H1 (cell line): Measurements from ENCODE around the gene CDK5R1.

Experiments
- CTCF ChIP-seq, 3 experiments: IDR thresholded peaks; 1 replicate in 2 of 3; 2 replicates in 1 of 3; pipeline versions ENCODE4 v1.5.1 to v1.6.1; 2011; ENCODE audit warnings: low read length in 3 of 3, mild to moderate bottlenecking in 3 of 3, inconsistent platforms in 2 of 3, low read depth in 1 of 3, moderate library complexity in 1 of 3; ENCODE audit not compliant: insufficient read depth in 1 of 3; ENCODE audit errors: control extremely low read depth in 1 of 3
- EP300 ChIP-seq, 2 experiments: IDR thresholded peaks; 1 replicate in 1 of 2; 2 replicates in 1 of 2; pipeline ENCODE4 v1.6.1; 2011 to 2012; ENCODE audit warnings: low read depth in 2 of 2, low read length in 2 of 2, mild to moderate bottlenecking in 2 of 2, borderline replicate concordance in 1 of 2, inconsistent platforms in 1 of 2, moderate library complexity in 1 of 2
- EZH2 ChIP-seq: fragments of 200-600 bp; sonication (generic); IDR thresholded peaks from 2 replicates; pipeline ENCODE4 v1.7.1; 2012; ENCODE audit warnings: low read depth, mild to moderate bottlenecking, moderate library complexity, low read length, inconsistent platforms; ENCODE audit not compliant: severe bottlenecking
- HDAC6 ChIP-seq: IDR thresholded peaks from one replicate; pipeline ENCODE4 v1.7.1; 2012; ENCODE audit warnings: low read depth, mild to moderate bottlenecking, inconsistent platforms, low read length, moderate library complexity
- KDM5A ChIP-seq: fragments of 200-600 bp; IDR thresholded peaks from 2 replicates; pipeline ENCODE4 v1.7.1; 2012; ENCODE audit warnings: mild to moderate bottlenecking, low read length, inconsistent platforms, mixed read lengths
- MAFK ChIP-seq: IDR thresholded peaks from 2 replicates; pipeline ENCODE4 v1.6.1; 2012; ENCODE audit warnings: low read depth, mild to moderate bottlenecking, improper control_type of control experiment, low read length
- POLR2A ChIP-seq, 2 experiments: IDR thresholded peaks; 1 replicate in 1 of 2; 2 replicates in 1 of 2; pipeline ENCODE4 v1.6.1; 2011; ENCODE audit warnings: low read depth in 2 of 2, low read length in 2 of 2, mild to moderate bottlenecking in 2 of 2; ENCODE audit errors: control extremely low read depth in 1 of 2
- POLR2AphosphoS5 ChIP-seq: IDR thresholded peaks from 2 replicates; pipeline ENCODE4 v1.6.1; 2011; ENCODE audit warnings: low read depth, low read length
- RAD21 ChIP-seq, 2 experiments: IDR thresholded peaks in 1 of 2; conservative IDR thresholded peaks in 1 of 2; 2 replicates each; pipeline ENCODE4 v1.6.1; 2011; ENCODE audit warnings: low read depth in 2 of 2, low read length in 2 of 2, improper control_type of control experiment in 1 of 2, inconsistent platforms in 1 of 2, mild to moderate bottlenecking in 1 of 2, moderate library complexity in 1 of 2
- USF2 ChIP-seq: IDR thresholded peaks from 2 replicates; pipeline ENCODE4 v1.6.1; 2011; ENCODE audit warnings: low read length, improper control_type of control experiment

GRCh38 chr17:32523017-32523680 is 36.4 kb downstream of the CDK5R1 start:
- TF ChIP-seq HDAC6 = no peak
- no peak for TF ChIP-seq EZH2
- TF ChIP-seq CTCF (IDR thresholded peaks at IDR 0.05; ENCODE audit: control extremely low read depth in 1 of 3, insufficient read depth in 1 of 3, low read depth in 1 of 3, low read length in 3 of 3) = no peak
- no peak for TF ChIP-seq POLR2A (IDR thresholded peaks at IDR 0.05; ENCODE audit: control extremely low read depth in 1 of 2, low read depth in 2 of 2, low read length in 2 of 2)
- TF ChIP-seq EP300 (IDR thresholded peaks at IDR 0.05; ENCODE audit: borderline replicate concordance in 1 of 2, low read depth in 2 of 2, low read length in 2 of 2) = no peak
- TF ChIP-seq USF2 = no peak
- no peak for TF ChIP-seq KDM5A
- no peak for TF ChIP-seq RAD21 (IDR thresholded peaks at IDR 0.05 in 1 of 2, conservative IDR thresholded peaks at IDR 0.05 in 1 of 2; ENCODE audit: low read depth in 2 of 2, low read length in 2 of 2)
- no peak for TF ChIP-seq POLR2AphosphoS5
- TF ChIP-seq MAFK = no peak
